Smooth muscle cell (in vitro differentiated cells): ENCODE measurements around the gene TYROBP. TPM values are rescaled to one million over a fixed set of nuclear protein-coding genes. Genes with fewer than 3 reads are reported as not detected.

ENCODE experiments used
- DNase-seq: peaks from one replicate; lab custom pipeline; 2025; ENCODE audit not compliant: unreplicated experiment; lab: John Stamatoyannopoulos, UW
- H2AFZ ChIP-seq: fragments of 200-600 bp; sonication (generic); 2 replicates; pipeline ENCODE4 v1.6.0; 2016; ENCODE audit warnings: antibody characterized with exemption, low read depth, mild to moderate bottlenecking
- H3F3A ChIP-seq: fragments of 200-600 bp; sonication (generic); 2 replicates; pipeline ENCODE4 v1.6.0; 2017; ENCODE audit warnings: antibody characterized with exemption, low read depth
- H3K27ac ChIP-seq: fragments of 200-600 bp; sonication (generic); 2 replicates; pipeline ENCODE4 v1.5.1; 2016; ENCODE audit warnings: low read depth, mild to moderate bottlenecking
- H3K27me3 ChIP-seq: fragments of 200-600 bp; sonication (generic); 2 replicates; pipeline ENCODE4 v1.6.1; 2016; ENCODE audit warnings: low read depth, mild to moderate bottlenecking
- H3K36me3 ChIP-seq: fragments of 200-600 bp; sonication (generic); 2 replicates; pipeline ENCODE4 v1.5.1; 2016; ENCODE audit warnings: low read depth
- H3K4me1 ChIP-seq: fragments of 200-600 bp; sonication (generic); 2 replicates; pipeline ENCODE4 v1.5.1; 2016; ENCODE audit warnings: low read depth
- H3K4me2 ChIP-seq: fragments of 200-600 bp; sonication (generic); 2 replicates; pipeline ENCODE4 v1.6.0; 2016; ENCODE audit warnings: mild to moderate bottlenecking
- H3K4me3 ChIP-seq: fragments of 200-600 bp; sonication (generic); 2 replicates; pipeline ENCODE4 v1.5.1; 2016; ENCODE audit warnings: mild to moderate bottlenecking
- H3K79me2 ChIP-seq: fragments of 200-600 bp; sonication (generic); 2 replicates; pipeline ENCODE4 v1.6.0; 2016; ENCODE audit warnings: low read depth, mild to moderate bottlenecking
- H3K9ac ChIP-seq: fragments of 200-600 bp; sonication (generic); 2 replicates; pipeline ENCODE4 v1.6.0; 2016; ENCODE audit warnings: low read depth
- H3K9me3 ChIP-seq: fragments of 200-600 bp; sonication (generic); replicated peaks from 2 replicates; pipeline ENCODE4 v1.5.1; 2016; ENCODE audit warnings: low read depth
- H4K20me1 ChIP-seq: fragments of 200-600 bp; sonication (generic); 2 replicates; pipeline ENCODE4 v1.6.0; 2016; ENCODE audit warnings: low read depth
- WGBS: methylation state at CpG from one replicate; pipeline ENCODE4 v1.1.7; 2016; ENCODE audit warnings: low lambda C conversion rate; 5-methylcytosine and 5-hydroxymethylcytosine counted together
- polyA plus RNA-seq: library from polyadenylated mRNA; unstranded; fragments of >200 nt; fragmentation: Nextera tagmentation; extraction: Ambion mirVana; gene quantifications from 2 replicates; pipeline ENCODE4 v1.2.1, GENCODE V29; 2016
- total RNA-seq: library from RNA; depleted of rRNA; stranded (reverse); fragments of >200 nt; gene quantifications from 2 replicates; pipeline ENCODE4 v1.2.3, GENCODE V29; 2014
- TF ChIP-seq, protein P1 (sequence below): fragments of 200-600 bp; sonication (generic); IDR thresholded peaks from 2 replicates; pipeline ENCODE4 v1.5.1; 2017; ENCODE audit warnings: borderline replicate concordance, mild to moderate bottlenecking, antibody characterized with exemption; ENCODE audit not compliant: insufficient read depth, poor library complexity, severe bottlenecking

TYROBP gene
- total and polyA plus RNA-seq, 2 experiments from 2014 or later, result not detected

DNA sequence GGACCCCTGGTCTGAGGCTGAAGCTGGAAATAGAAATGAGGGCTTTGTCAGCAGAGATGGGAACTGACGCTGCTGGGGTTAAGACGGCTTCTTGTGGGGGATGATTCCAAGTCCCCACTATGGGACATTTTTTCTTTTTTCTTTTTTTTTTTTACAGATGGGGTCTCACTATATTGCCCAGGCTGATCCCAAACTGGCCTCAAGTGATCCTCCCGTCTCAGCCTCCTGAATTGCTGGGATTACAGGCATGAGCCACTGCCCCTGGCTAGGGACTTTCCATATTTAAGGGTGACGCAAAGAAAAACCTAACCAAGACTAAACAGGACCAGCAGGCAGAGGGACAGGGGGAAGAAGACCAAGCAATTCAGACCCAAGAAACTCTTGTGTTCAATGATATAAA, 38.1 kb upstream of the TYROBP start:
- no peak overlapping the region for H3K4me2 ChIP-seq
- no peaks in the 10 kb centered on the region for H3K79me2 ChIP-seq
- no peak overlapping the region for H3K27ac ChIP-seq
- 93% methylated on average over 4 of the region's 4 CpGs for WGBS
- H3K4me3 ChIP-seq, result no peak overlapping the region
- H3K9me3 ChIP-seq, result no peaks in the 10 kb centered on the region
- H3K9ac ChIP-seq, result no peak overlapping the region
- DNase-seq, result no peak
- H3F3A ChIP-seq, result no peaks in the 10 kb centered on the region
- TF ChIP-seq, protein P1, sequence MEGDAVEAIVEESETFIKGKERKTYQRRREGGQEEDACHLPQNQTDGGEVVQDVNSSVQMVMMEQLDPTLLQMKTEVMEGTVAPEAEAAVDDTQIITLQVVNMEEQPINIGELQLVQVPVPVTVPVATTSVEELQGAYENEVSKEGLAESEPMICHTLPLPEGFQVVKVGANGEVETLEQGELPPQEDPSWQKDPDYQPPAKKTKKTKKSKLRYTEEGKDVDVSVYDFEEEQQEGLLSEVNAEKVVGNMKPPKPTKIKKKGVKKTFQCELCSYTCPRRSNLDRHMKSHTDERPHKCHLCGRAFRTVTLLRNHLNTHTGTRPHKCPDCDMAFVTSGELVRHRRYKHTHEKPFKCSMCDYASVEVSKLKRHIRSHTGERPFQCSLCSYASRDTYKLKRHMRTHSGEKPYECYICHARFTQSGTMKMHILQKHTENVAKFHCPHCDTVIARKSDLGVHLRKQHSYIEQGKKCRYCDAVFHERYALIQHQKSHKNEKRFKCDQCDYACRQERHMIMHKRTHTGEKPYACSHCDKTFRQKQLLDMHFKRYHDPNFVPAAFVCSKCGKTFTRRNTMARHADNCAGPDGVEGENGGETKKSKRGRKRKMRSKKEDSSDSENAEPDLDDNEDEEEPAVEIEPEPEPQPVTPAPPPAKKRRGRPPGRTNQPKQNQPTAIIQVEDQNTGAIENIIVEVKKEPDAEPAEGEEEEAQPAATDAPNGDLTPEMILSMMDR, result no peak
- H4K20me1 ChIP-seq, result peaks cover 13% of the 10 kb centered on the region
- no peaks in the 10 kb centered on the region for H3K27me3 ChIP-seq
- H3K4me1 ChIP-seq, result no peaks in the 10 kb centered on the region
- H2AFZ ChIP-seq, result no peak overlapping the region
- no peaks in the 10 kb centered on the region for H3K36me3 ChIP-seq

DNA sequence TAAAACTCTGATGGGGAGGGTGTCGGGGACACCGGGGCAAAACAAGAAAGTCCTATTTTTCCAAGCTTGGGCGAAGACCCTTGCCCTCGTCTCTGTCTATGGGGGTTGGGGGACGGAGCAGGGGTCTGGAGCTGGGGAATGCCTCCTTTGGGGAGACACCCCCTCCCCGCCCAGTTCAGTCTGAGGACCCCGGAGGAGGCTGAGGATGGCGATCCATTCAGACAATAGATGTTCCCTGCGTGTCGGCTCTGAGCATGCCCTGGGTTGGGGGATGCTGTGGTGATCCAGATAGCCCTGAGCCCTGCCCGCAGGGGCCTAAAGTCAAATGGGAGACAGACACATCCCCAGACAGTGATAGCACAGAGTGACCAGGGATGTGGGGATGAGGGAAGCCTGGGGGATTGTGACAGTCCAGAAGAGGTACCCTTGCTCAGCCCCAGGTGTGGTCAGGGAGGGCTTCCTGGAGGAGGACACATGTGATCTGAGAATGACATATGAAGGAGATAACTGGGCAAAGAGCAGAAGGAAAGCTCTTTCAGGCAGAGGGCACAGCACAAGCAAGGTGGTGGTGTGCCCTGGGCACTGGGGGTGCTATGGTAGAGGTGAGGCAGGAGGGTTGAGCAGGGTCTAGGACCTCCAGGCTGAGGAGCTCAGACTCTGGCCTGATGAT, 37.2 kb upstream of the TYROBP start:
- Histone ChIP-seq H3K9ac (no peak overlapping the region), H3K36me3 (no peaks in the 10 kb centered on the region), H3K9me3 (no peaks in the 10 kb centered on the region), H3K27me3 (no peaks in the 10 kb centered on the region), H3K4me2 (no peak overlapping the region), H2AFZ (no peak overlapping the region), H3K79me2 (no peaks in the 10 kb centered on the region), H3F3A (no peaks in the 10 kb centered on the region), H3K27ac (no peak overlapping the region), H4K20me1 (peaks cover 13% of the 10 kb centered on the region), H3K4me3 (no peak overlapping the region), H3K4me1 (no peaks in the 10 kb centered on the region)
- TF ChIP-seq, protein P1, result no peak
- WGBS, result 98% methylated on average over 11 of the region's 11 CpGs
- no peak for DNase-seq

DNA sequence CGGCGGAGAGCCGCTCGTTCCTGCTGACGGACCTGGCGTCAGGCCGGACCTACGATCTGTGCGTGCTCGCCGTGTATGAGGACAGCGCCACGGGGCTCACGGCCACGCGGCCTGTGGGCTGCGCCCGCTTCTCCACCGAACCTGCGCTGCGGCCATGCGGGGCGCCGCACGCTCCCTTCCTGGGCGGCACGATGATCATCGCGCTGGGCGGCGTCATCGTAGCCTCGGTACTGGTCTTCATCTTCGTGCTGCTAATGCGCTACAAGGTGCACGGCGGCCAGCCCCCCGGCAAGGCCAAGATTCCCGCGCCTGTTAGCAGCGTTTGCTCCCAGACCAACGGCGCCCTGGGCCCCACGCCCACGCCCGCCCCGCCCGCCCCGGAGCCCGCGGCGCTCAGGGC, 36.5 kb upstream of the TYROBP start:
- 97% methylated on average over 45 of the region's 52 CpGs for WGBS
- DNase-seq, result no peak
- H3K9me3 ChIP-seq, result no peaks in the 10 kb centered on the region
- H3F3A ChIP-seq, result no peaks in the 10 kb centered on the region
- no peaks in the 10 kb centered on the region for H3K79me2 ChIP-seq
- H3K27me3 ChIP-seq, result no peaks in the 10 kb centered on the region
- no peaks in the 10 kb centered on the region for H3K4me1 ChIP-seq
- no peak overlapping the region for H3K4me2 ChIP-seq
- H3K27ac ChIP-seq, result no peak overlapping the region
- no peak overlapping the region for H3K4me3 ChIP-seq
- no peak overlapping the region for H2AFZ ChIP-seq
- TF ChIP-seq, protein P1, result no peak
- H3K36me3 ChIP-seq, result no peaks in the 10 kb centered on the region
- H3K9ac ChIP-seq, result no peak overlapping the region
- H4K20me1 ChIP-seq, result peaks cover 13% of the 10 kb centered on the region
